IMR-90 (cell line): ENCODE measurements around the gene NKAIN2. TPM values are rescaled to one million over a fixed set of nuclear protein-coding genes. Genes with fewer than 3 reads are reported as not detected.

ENCODE experiments used
- ATAC-seq: fragments of 200-7000 bp; cut with Tn5 transposase; 2 replicates; pipeline ENCODE4 v1.9.1; 2020; ENCODE audit warnings: low read depth, mild to moderate bottlenecking, moderate library complexity
- BruUV-seq: library from RNA; stranded (reverse); fragments of 400-500 nt; replicated peaks from 2 replicates; lab custom pipeline; 2021; lab: Mats Ljungman, UMichigan
- CTCF ChIA-PET: fragments of 300-600 bp; formaldehyde crosslinking; extraction: SDS; loops from one replicate; lab custom pipeline; 2021; ENCODE audit warnings: antibody characterized with exemption; lab: Yijun Ruan, JAX
- POLR2A ChIA-PET: fragments of 300-600 bp; sonication (Branson Sonifier 250); formaldehyde crosslinking; loops from one replicate; lab custom pipeline; 2022; ENCODE audit warnings: antibody characterized with exemption; ENCODE audit not compliant: unreplicated experiment; lab: Charles Lee
- DNase-seq: peaks from one replicate; pipeline ENCODE4 v3.0.0; 2013
- H2AFZ ChIP-seq: replicated peaks from 2 replicates; pipeline ENCODE3; 2013; ENCODE audit warnings: low read length, mild to moderate bottlenecking; ENCODE audit not compliant: poor library complexity
- H2AK5ac ChIP-seq: 2 replicates; pipeline ENCODE4 v1.6.1; 2013; ENCODE audit warnings: low read depth, low read length, inconsistent platforms
- H2AK9ac ChIP-seq: replicated peaks from 2 replicates; pipeline ENCODE3; 2013; ENCODE audit warnings: mild to moderate bottlenecking, low read depth, low read length, moderate library complexity; ENCODE audit not compliant: poor library complexity
- H2BK120ac ChIP-seq: 2 replicates; pipeline ENCODE4 v1.6.1; 2013; ENCODE audit warnings: low read depth, low read length, inconsistent platforms
- H2BK15ac ChIP-seq: 3 replicates; pipeline ENCODE4 v1.6.1; 2013; ENCODE audit warnings: low read depth, low read length, inconsistent platforms
- H2BK20ac ChIP-seq: 2 replicates; pipeline ENCODE4 v1.6.1; 2013; ENCODE audit warnings: low read depth, mild to moderate bottlenecking, inconsistent platforms, low read length, moderate library complexity
- H2BK5ac ChIP-seq: 2 replicates; pipeline ENCODE4 v1.6.1; 2013; ENCODE audit warnings: mild to moderate bottlenecking, low read depth, low read length, inconsistent platforms; ENCODE audit not compliant: poor library complexity, severe bottlenecking
- H3K14ac ChIP-seq: replicated peaks from 2 replicates; pipeline ENCODE4 v1.6.1; 2013; ENCODE audit warnings: low read depth, low read length, inconsistent platforms
- H3K18ac ChIP-seq: 2 replicates; pipeline ENCODE4 v1.6.1; 2013; ENCODE audit warnings: low read depth, low read length, control low read depth
- H3K23ac ChIP-seq: 2 replicates; pipeline ENCODE4 v1.6.1; 2013; ENCODE audit warnings: low read depth, low read length, inconsistent platforms
- H3K27ac ChIP-seq: 2 replicates; pipeline ENCODE4 v1.5.1; 2013; ENCODE audit warnings: mild to moderate bottlenecking, control low read depth, low read length; ENCODE audit not compliant: insufficient read depth
- H3K27me3 ChIP-seq: 2 replicates; pipeline ENCODE4 v1.6.1; 2013; ENCODE audit warnings: low read length; ENCODE audit not compliant: control insufficient read depth, insufficient read depth
- H3K36me3 ChIP-seq: 2 replicates; pipeline ENCODE4 v1.6.1; 2013; ENCODE audit warnings: low read length, mixed read lengths; ENCODE audit not compliant: control insufficient read depth, insufficient read depth
- H3K4ac ChIP-seq: 2 replicates; pipeline ENCODE4 v1.6.1; 2013; ENCODE audit warnings: low read depth, low read length, inconsistent platforms
- H3K4me1 ChIP-seq: 2 replicates; pipeline ENCODE4 v1.6.1; 2013; ENCODE audit warnings: low read length, mixed read lengths; ENCODE audit not compliant: control insufficient read depth, insufficient read depth
- H3K4me2 ChIP-seq: 2 replicates; pipeline ENCODE4 v1.6.1; 2013; ENCODE audit warnings: low read depth, mild to moderate bottlenecking, control low read depth, low read length, moderate library complexity
- H3K4me3 ChIP-seq: 2 replicates; pipeline ENCODE4 v1.5.1; 2013; ENCODE audit warnings: low read depth, mild to moderate bottlenecking, control low read depth, low read length, moderate library complexity; ENCODE audit not compliant: insufficient read depth
- H3K56ac ChIP-seq: 2 replicates; pipeline ENCODE4 v1.6.1; 2013; ENCODE audit warnings: low read length, inconsistent platforms; ENCODE audit not compliant: insufficient read depth; ENCODE audit errors: extremely low read depth
- H3K79me1 ChIP-seq, 2 experiments: 2 replicates each; pipeline ENCODE4 v1.6.1; 2013; ENCODE audit warnings: low read length in 2 of 2, inconsistent platforms in 1 of 2, low read depth in 1 of 2
- H3K9ac ChIP-seq: 2 replicates; pipeline ENCODE4 v1.6.1; 2013; ENCODE audit warnings: low read depth, low read length, control low read depth
- H3K9me1 ChIP-seq: 2 replicates; pipeline ENCODE4 v1.6.1; 2013; ENCODE audit warnings: low read length, inconsistent platforms; ENCODE audit not compliant: insufficient read depth
- H3K9me3 ChIP-seq: 2 replicates; pipeline ENCODE4 v1.6.1; 2013; ENCODE audit warnings: low read length; ENCODE audit not compliant: control insufficient read depth, insufficient read depth
- H4K20me1 ChIP-seq: 2 replicates; pipeline ENCODE4 v1.6.1; 2013; ENCODE audit warnings: low read length, inconsistent platforms; ENCODE audit not compliant: insufficient read depth
- H4K5ac ChIP-seq: 2 replicates; pipeline ENCODE4 v1.6.1; 2013; ENCODE audit warnings: mild to moderate bottlenecking, low read depth, low read length, control low read depth
- H4K8ac ChIP-seq, 2 experiments: 2 replicates each; pipeline ENCODE4 v1.6.1; 2013; ENCODE audit warnings: low read depth in 2 of 2, low read length in 2 of 2, control low read depth in 1 of 2, inconsistent platforms in 1 of 2
- H4K91ac ChIP-seq: 2 replicates; pipeline ENCODE4 v1.6.1; 2013; ENCODE audit warnings: low read depth, low read length, inconsistent platforms; ENCODE audit not compliant: insufficient read depth
- BHLHE40 ChIP-seq: fragments of 150-350 bp; IDR thresholded peaks from 2 replicates; pipeline ENCODE4 v1.6.1; 2016; ENCODE audit warnings: mild to moderate bottlenecking, low read depth, low read length
- CEBPB ChIP-seq: IDR thresholded peaks from 2 replicates; pipeline ENCODE4 v1.6.1; 2012; ENCODE audit warnings: low read depth, low read length, improper control_type of control experiment
- CHD1 ChIP-seq: IDR thresholded peaks from 2 replicates; pipeline ENCODE4 v1.6.1; 2012; ENCODE audit warnings: low read depth, low read length, improper control_type of control experiment
- CTCF ChIP-seq: conservative IDR thresholded peaks from 2 replicates; pipeline ENCODE4 v1.5.1; 2012; ENCODE audit warnings: mild to moderate bottlenecking, low read depth, low read length, improper control_type of control experiment
- ELK1 ChIP-seq: fragments of 150-350 bp; IDR thresholded peaks from 2 replicates; pipeline ENCODE4 v1.6.1; 2016; ENCODE audit warnings: low read depth, mild to moderate bottlenecking, low read length, moderate library complexity, borderline replicate concordance
- FOS ChIP-seq: fragments of 150-350 bp; IDR thresholded peaks from 2 replicates; pipeline ENCODE4 v1.6.1; 2016; ENCODE audit warnings: low read depth, low read length
- MAFK ChIP-seq: IDR thresholded peaks from 2 replicates; pipeline ENCODE4 v1.6.1; 2012; ENCODE audit warnings: low read depth, low read length, improper control_type of control experiment
- MAZ ChIP-seq: IDR thresholded peaks from 2 replicates; pipeline ENCODE4 v1.6.1; 2012; ENCODE audit warnings: low read depth, mild to moderate bottlenecking, low read length, improper control_type of control experiment, moderate library complexity, borderline replicate concordance
- MXI1 ChIP-seq: IDR thresholded peaks from 2 replicates; pipeline ENCODE4 v1.6.1; 2012; ENCODE audit warnings: low read depth, mild to moderate bottlenecking, low read length, moderate library complexity, borderline replicate concordance
- NFE2L2 ChIP-seq: fragments of 150-350 bp; IDR thresholded peaks from 2 replicates; pipeline ENCODE4 v1.6.1; 2016; ENCODE audit warnings: low read depth, mild to moderate bottlenecking, low read length
- POLR2A ChIP-seq: IDR thresholded peaks from 2 replicates; pipeline ENCODE4 v1.6.1; 2012; ENCODE audit warnings: mild to moderate bottlenecking, low read depth, low read length
- RAD21 ChIP-seq: IDR thresholded peaks from 2 replicates; pipeline ENCODE4 v1.6.1; 2012; ENCODE audit warnings: low read length, improper control_type of control experiment
- RCOR1 ChIP-seq: IDR thresholded peaks from 2 replicates; pipeline ENCODE4 v1.6.1; 2012; ENCODE audit warnings: mild to moderate bottlenecking, low read length, improper control_type of control experiment; ENCODE audit not compliant: insufficient replicate concordance
- RFX5 ChIP-seq: IDR thresholded peaks from 2 replicates; pipeline ENCODE4 v1.8.0; 2012; ENCODE audit warnings: low read depth, mild to moderate bottlenecking, low read length, moderate library complexity
- SMC3 ChIP-seq: fragments of 150-350 bp; IDR thresholded peaks from 2 replicates; pipeline ENCODE4 v1.6.1; 2016; ENCODE audit warnings: low read depth, mild to moderate bottlenecking, antibody characterized with exemption, low read length, moderate library complexity
- USF2 ChIP-seq: fragments of 150-350 bp; IDR thresholded peaks from 2 replicates; pipeline ENCODE4 v1.6.1; 2017; ENCODE audit warnings: mild to moderate bottlenecking, antibody characterized with exemption, low read length, low read depth
- WGBS, 2 experiments: methylation state at CpG; one replicate each; pipeline versions ENCODE4 v1.1.5 to v1.1.7; 2013; ENCODE audit warnings: missing lambda C conversion rate in 2 of 2; ENCODE audit not compliant: insufficient read length in 1 of 2; ENCODE audit errors: extremely low coverage in 2 of 2; 5-methylcytosine and 5-hydroxymethylcytosine counted together
- dilution Hi-C: fragments of 300-500 bp; cut with HindIII; formaldehyde crosslinking; loops from one replicate; pipeline ENCODE4 v1.14.3; 2018; ENCODE audit warnings: low sequenced_read_pairs; ENCODE audit not compliant: unreplicated experiment
- in situ Hi-C: fragments of 300-500 bp; cut with MboI; formaldehyde crosslinking; loops from 3 replicates; pipeline ENCODE4 v1.14.3; 2019; ENCODE audit warnings: low sequenced_read_pairs, inconsistent platforms, mixed read lengths
- intact Hi-C: fragments of 100-400 bp; cut with micrococcal nuclease; formaldehyde crosslinking; loops from 2 replicates; pipeline ENCODE4 v1.10.0; 2022
- polyA plus RNA-seq, 3 experiments: library from polyadenylated mRNA; depleted of rRNA; stranded (reverse); fragments of >200 nt; gene quantifications; 2 replicates each; pipeline ENCODE4 v1.2.3, GENCODE V29; 2012; ENCODE audit warnings: low replicate concordance in 1 of 3
- total RNA-seq: library from RNA; depleted of rRNA; stranded (reverse); fragments of >200 nt; gene quantifications from 2 replicates; pipeline ENCODE4 v1.2.3, GENCODE V29; 2012

NKAIN2 gene
- total and polyA plus RNA-seq, 2 of the 4 experiments (the other 2 are of a cell fraction) = not detected

GRCh38 chr6:123997223-123997622 lies 193.6 kb downstream of the NKAIN2 start:
- no peak for ATAC-seq
- intact Hi-C loops (no loop called here), dilution Hi-C loops (no loop called here), in situ Hi-C loops (no loop called here)
- H4K20me1 ChIP-seq = no peaks in the 10 kb centered on the region
- H3K4me2 ChIP-seq = no peak overlapping the region
- no peak overlapping the region for H3K9ac ChIP-seq
- no peak overlapping the region for H4K91ac ChIP-seq
- no peaks in the 10 kb centered on the region for H3K36me3 ChIP-seq
- no peak overlapping the region for H4K8ac ChIP-seq
- ChIA-PET POLR2A (no interaction called here), CTCF (no interaction called here)
- no peak overlapping the region for H2AK9ac ChIP-seq
- H4K5ac ChIP-seq = no peak overlapping the region
- no peaks in the 10 kb centered on the region for H3K9me3 ChIP-seq
- TF ChIP-seq ELK1 = no peak
- no peak for TF ChIP-seq MAFK
- no peak for TF ChIP-seq CHD1
- no peak for TF ChIP-seq CTCF
- TF ChIP-seq BHLHE40 = no peak
- no peak for TF ChIP-seq FOS
- TF ChIP-seq POLR2A = no peak
- no peak for TF ChIP-seq NFE2L2
- no peak for TF ChIP-seq RAD21
- TF ChIP-seq MAZ = no peak
- no peak for TF ChIP-seq RCOR1
- TF ChIP-seq CEBPB = no peak
- TF ChIP-seq USF2 = no peak
- no peak for TF ChIP-seq MXI1
- no peak for TF ChIP-seq SMC3
- no peak for TF ChIP-seq RFX5
- H3K27me3 ChIP-seq = no peaks in the 10 kb centered on the region
- no peaks in the 10 kb centered on the region for H3K79me1 ChIP-seq
- BruUV-seq = no TSS peak
- no peak for DNase-seq
- no peak overlapping the region for H2BK120ac ChIP-seq
- no peak overlapping the region for H3K4me3 ChIP-seq
- no peaks in the 10 kb centered on the region for H3K9me1 ChIP-seq
- H2BK5ac ChIP-seq = no peak overlapping the region
- H3K4ac ChIP-seq = no peak overlapping the region
- no peak overlapping the region for H3K14ac ChIP-seq
- H2AFZ ChIP-seq = no peak overlapping the region
- H2AK5ac ChIP-seq = no peak overlapping the region
- H2BK15ac ChIP-seq = no peak overlapping the region
- H3K18ac ChIP-seq = no peak overlapping the region
- H3K4me1 ChIP-seq = no peaks in the 10 kb centered on the region
- no CpG with 5 or more reads among the region's 3 CpGs for WGBS, 2 experiments
- no peak overlapping the region for H3K23ac ChIP-seq
- H3K27ac ChIP-seq = no peak overlapping the region
- H2BK20ac ChIP-seq = no peak overlapping the region
- H3K56ac ChIP-seq = no peak overlapping the region
